Measurements from ENCODE around the gene PRSS33.

Gene PRSS33

DNA sequence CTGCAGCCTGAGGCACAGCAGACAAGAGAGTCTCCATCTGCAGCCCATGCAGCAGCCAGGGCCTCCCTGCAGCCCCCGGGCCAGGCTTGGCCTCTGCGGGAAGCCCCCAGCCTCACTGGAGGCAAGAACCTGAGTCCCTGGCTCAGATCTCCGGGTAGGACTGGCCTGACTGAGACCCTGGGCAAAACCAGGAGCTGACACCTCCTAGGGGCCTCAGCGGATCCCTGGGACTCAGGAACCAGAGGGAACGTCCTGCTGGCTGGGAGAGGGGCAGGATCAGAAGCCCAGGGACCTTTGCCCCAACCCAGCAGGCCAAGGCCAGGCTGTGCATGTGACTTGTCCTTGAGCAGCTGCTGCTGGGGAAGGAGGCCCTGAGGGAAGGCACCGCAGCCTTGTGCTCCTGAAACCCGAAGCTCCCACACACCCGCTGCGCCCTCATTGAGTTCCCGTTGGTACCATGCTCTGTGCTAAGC is 28.0 kb upstream of the PRSS33 start:
- Histone ChIP-seq H3K4me1 (ENCODE audit: control insufficient read depth, low read depth, low read length) (no peaks in the 10 kb centered on the region), H3K27me3 (ENCODE audit: insufficient read depth, low read length, poor library complexity) (no peaks in the 10 kb centered on the region)
- no CpG with 5 or more reads among the region's 10 CpGs for WGBS (ENCODE audit: extremely low coverage, insufficient coverage, low lambda C conversion rate)

DNA sequence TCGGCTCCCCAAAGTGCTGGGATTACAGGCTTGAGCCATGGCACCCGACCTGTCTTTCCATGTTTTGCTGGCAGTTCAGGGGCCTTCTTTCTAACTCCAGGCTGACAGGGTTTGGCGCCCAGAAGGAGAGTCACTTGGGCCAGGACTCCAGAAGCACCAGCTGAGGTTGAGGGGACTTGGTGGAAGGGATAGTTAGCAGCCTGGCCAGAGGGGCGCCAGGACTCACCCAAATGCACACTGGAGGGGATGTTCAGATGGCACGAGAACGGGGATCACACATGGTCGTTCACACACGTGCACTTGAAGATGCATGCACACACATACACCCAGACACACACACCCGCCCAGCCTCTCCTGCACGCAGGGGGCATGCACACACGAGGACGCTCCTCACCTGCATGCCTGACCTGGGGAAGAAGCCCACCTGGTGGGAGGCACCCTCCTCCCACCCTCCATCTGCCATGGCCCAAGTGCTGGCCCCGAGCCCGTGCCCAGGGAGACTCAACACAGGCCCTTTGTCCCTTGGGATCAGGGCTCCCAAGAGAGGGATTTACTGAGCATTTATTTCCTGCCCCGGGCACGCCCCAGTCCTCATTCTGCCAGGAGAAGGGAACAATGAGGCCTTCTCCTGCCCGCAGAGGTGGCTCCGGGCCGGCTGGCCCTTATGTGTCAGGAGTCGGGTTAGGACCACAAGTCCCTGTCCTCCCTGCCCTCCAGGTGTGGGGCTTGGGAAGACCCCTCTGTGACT is 27.4 kb upstream of the PRSS33 start:
- Histone ChIP-seq H3K56ac (ENCODE audit: low read length) (no peak overlapping the region), H3K23ac (ENCODE audit: low read length) (no peak overlapping the region), H3K4me3 (ENCODE audit: low read length) (no peak overlapping the region), H3K4me1 (ENCODE audit: control insufficient read depth, low read depth, low read length) (no peaks in the 10 kb centered on the region), H2BK120ac (ENCODE audit: low read depth, low read length) (no peak overlapping the region), H3K9ac (ENCODE audit: low read length) (no peak overlapping the region), H2AK5ac (ENCODE audit: low read length) (no peak overlapping the region), H3K4ac (ENCODE audit: low read depth, low read length) (no peak overlapping the region), H3K27ac (ENCODE audit: low read depth, low read length) (no peak overlapping the region), H4K8ac (ENCODE audit: low read depth, low read length) (no peak overlapping the region), H3K36me3 (ENCODE audit: control insufficient read depth, insufficient read depth, low read length) (no peaks in the 10 kb centered on the region), H3K18ac (ENCODE audit: low read length) (no peak overlapping the region), H3K27me3 (ENCODE audit: insufficient read depth, low read length, poor library complexity) (no peaks in the 10 kb centered on the region), H2BK15ac (replicated peaks; ENCODE audit: low read depth) (no peak overlapping the region), H4K5ac (ENCODE audit: low read length) (no peak overlapping the region), H3K79me1 (ENCODE audit: low read length) (no peaks in the 10 kb centered on the region), H2BK5ac (ENCODE audit: low read length) (no peak overlapping the region), H3K4me2 (ENCODE audit: low read length) (no peak overlapping the region), H3K79me2 (ENCODE audit: control insufficient read depth, insufficient read depth, low read length) (no peaks in the 10 kb centered on the region)
- WGBS (ENCODE audit: extremely low coverage, insufficient coverage, low lambda C conversion rate): no CpG with 5 or more reads among the region's 20 CpGs
- no peak for DNase-seq

More for the DNA sequence above, 28.0 kb upstream of the PRSS33 start:
- H3K4me3 ChIP-seq (ENCODE audit: low read length): no peak overlapping the region
- H3K18ac ChIP-seq (ENCODE audit: low read length): no peak overlapping the region
- no peak overlapping the region for H3K9ac ChIP-seq (ENCODE audit: low read length)
- no peak overlapping the region for H4K5ac ChIP-seq (ENCODE audit: low read length)
- no peak overlapping the region for H2AK5ac ChIP-seq (ENCODE audit: low read length)
- H3K56ac ChIP-seq (ENCODE audit: low read length): no peak overlapping the region
- no peak overlapping the region for H3K23ac ChIP-seq (ENCODE audit: low read length)
- no peak overlapping the region for H3K27ac ChIP-seq (ENCODE audit: low read depth, low read length)
- H3K36me3 ChIP-seq (ENCODE audit: control insufficient read depth, insufficient read depth, low read length): no peaks in the 10 kb centered on the region
- H4K8ac ChIP-seq (ENCODE audit: low read depth, low read length): no peak overlapping the region
- DNase-seq: no peak
- no peak overlapping the region for H3K4ac ChIP-seq (ENCODE audit: low read depth, low read length)
- no peak overlapping the region for H2BK5ac ChIP-seq (ENCODE audit: low read length)
- no peak overlapping the region for H2BK15ac ChIP-seq (replicated peaks; ENCODE audit: low read depth)
- H3K4me2 ChIP-seq (ENCODE audit: low read length): no peak overlapping the region
- H3K79me2 ChIP-seq (ENCODE audit: control insufficient read depth, insufficient read depth, low read length): no peaks in the 10 kb centered on the region
- H3K79me1 ChIP-seq (ENCODE audit: low read length): no peaks in the 10 kb centered on the region
- H2BK120ac ChIP-seq (ENCODE audit: low read depth, low read length): no peak overlapping the region

DNA sequence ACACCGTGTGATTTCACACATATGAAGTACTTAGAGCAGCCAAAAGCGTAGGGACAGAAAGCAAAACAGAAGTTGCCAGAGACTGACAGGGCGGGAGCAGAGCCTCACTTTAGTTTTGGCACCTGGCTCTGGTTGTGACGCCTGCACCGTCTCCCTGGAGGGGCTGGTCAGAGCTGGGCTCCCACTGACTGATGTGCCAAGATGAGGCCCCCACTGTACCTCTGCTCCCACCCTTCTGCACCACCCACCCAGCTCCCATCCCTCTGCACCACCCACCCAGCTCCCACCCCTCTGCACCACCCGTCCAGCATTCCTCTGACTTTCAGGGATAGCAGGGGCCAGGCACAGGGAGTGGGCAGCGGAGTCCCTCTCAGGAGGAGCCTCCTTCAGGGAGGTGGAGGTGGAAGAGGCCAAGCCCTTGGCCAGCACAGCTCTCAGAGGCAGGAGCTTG is 26.4 kb upstream of the PRSS33 start:
- no peaks in the 10 kb centered on the region for H3K27me3 ChIP-seq (ENCODE audit: insufficient read depth, low read length, poor library complexity)
- no peak overlapping the region for H2AK5ac ChIP-seq (ENCODE audit: low read length)
- H3K9ac ChIP-seq (ENCODE audit: low read length): no peak overlapping the region
- H2BK120ac ChIP-seq (ENCODE audit: low read depth, low read length): no peak overlapping the region
- no peak overlapping the region for H2BK15ac ChIP-seq (replicated peaks; ENCODE audit: low read depth)
- no peak overlapping the region for H3K27ac ChIP-seq (ENCODE audit: low read depth, low read length)
- H3K18ac ChIP-seq (ENCODE audit: low read length): no peak overlapping the region
- H3K56ac ChIP-seq (ENCODE audit: low read length): no peak overlapping the region
- no peak overlapping the region for H2BK5ac ChIP-seq (ENCODE audit: low read length)
- WGBS (ENCODE audit: extremely low coverage, insufficient coverage, low lambda C conversion rate): no CpG with 5 or more reads among the region's 7 CpGs
- no peak for DNase-seq
- no peak overlapping the region for H4K5ac ChIP-seq (ENCODE audit: low read length)
- no peak overlapping the region for H3K4ac ChIP-seq (ENCODE audit: low read depth, low read length)
- H3K36me3 ChIP-seq (ENCODE audit: control insufficient read depth, insufficient read depth, low read length): no peaks in the 10 kb centered on the region
- no peak overlapping the region for H3K4me3 ChIP-seq (ENCODE audit: low read length)
- no peak overlapping the region for H4K8ac ChIP-seq (ENCODE audit: low read depth, low read length)
- H3K23ac ChIP-seq (ENCODE audit: low read length): no peak overlapping the region
- no peaks in the 10 kb centered on the region for H3K4me1 ChIP-seq (ENCODE audit: control insufficient read depth, low read depth, low read length)
- no peaks in the 10 kb centered on the region for H3K79me2 ChIP-seq (ENCODE audit: control insufficient read depth, insufficient read depth, low read length)
- H3K79me1 ChIP-seq (ENCODE audit: low read length): no peaks in the 10 kb centered on the region
- H3K4me2 ChIP-seq (ENCODE audit: low read length): no peak overlapping the region

DNA sequence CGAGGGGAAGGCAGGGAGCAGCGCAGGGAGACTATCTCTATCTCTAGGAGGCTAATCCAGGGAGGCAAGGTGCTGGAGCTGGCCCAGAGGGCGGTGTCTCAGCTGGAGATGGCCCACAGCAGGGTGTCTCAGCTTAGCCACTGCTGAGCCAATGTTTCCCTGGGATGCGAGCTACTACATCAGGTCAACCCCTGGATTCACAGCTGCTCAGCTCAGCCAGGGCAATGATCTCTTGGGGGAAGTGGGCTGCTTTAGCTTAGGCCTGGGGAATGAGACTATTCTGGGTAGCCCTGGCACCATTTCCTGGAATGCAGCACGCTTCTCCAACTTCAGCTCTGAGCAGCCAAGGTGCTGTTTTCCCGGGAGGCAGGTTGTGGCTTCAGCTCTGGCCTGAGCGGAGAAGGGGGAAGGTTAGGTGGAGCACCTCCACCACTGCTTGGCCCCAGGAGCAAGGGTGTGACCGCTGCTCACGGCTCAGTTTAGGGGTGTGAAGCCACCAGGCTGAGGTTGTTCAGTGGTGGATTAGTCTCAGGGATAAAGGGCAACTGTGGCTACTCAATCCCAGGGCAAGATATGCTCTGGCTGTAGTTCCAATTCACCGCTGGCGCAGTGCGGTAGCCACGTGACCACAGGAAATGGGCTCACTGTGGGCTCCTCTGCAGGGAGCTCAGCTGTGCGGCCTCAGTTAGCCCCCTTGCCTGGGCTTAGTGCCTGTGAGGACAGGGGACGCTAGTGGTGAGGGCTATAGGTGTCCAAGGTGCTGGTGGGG is 24.5 kb upstream of the PRSS33 start:
- WGBS (ENCODE audit: extremely low coverage, insufficient coverage, low lambda C conversion rate): no CpG with 5 or more reads among the region's 15 CpGs
- no peak for DNase-seq
- H4K5ac ChIP-seq (ENCODE audit: low read length): no peak overlapping the region

DNA sequence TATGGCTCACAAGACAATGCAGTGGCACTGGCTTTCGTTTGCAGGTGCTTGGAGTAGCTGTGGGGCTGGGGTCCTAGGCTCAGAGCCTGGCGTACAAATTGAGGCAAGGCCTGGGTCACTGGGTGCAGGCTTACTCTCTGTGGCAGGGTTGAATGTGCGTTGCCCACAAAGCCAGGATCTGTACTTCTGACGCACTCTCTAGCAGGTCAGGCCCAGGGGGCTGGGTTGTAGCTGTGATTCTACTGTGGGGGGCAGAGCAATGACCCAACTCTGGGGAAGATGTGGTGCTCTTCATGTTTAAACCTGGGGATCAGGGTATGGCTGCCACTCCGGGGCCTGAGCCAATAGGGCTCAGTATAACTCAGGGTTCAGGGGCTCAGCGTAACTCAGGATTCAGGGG is 23.3 kb upstream of the PRSS33 start:
- H3K56ac ChIP-seq (ENCODE audit: low read length): no peak overlapping the region
- H3K23ac ChIP-seq (ENCODE audit: low read length): no peak overlapping the region
- H3K18ac ChIP-seq (ENCODE audit: low read length): no peak overlapping the region
- no peaks in the 10 kb centered on the region for H3K4me1 ChIP-seq (ENCODE audit: control insufficient read depth, low read depth, low read length)
- H4K8ac ChIP-seq (ENCODE audit: low read depth, low read length): no peak overlapping the region
- no peak overlapping the region for H3K4ac ChIP-seq (ENCODE audit: low read depth, low read length)
- no peak overlapping the region for H2BK15ac ChIP-seq (replicated peaks; ENCODE audit: low read depth)
- H3K27ac ChIP-seq (ENCODE audit: low read depth, low read length): no peak overlapping the region
- H3K36me3 ChIP-seq (ENCODE audit: control insufficient read depth, insufficient read depth, low read length): no peaks in the 10 kb centered on the region
- H2BK5ac ChIP-seq (ENCODE audit: low read length): no peak overlapping the region
- H4K5ac ChIP-seq (ENCODE audit: low read length): no peak overlapping the region
- no peak overlapping the region for H2BK120ac ChIP-seq (ENCODE audit: low read depth, low read length)
- H3K4me2 ChIP-seq (ENCODE audit: low read length): no peak overlapping the region
- no peaks in the 10 kb centered on the region for H3K79me1 ChIP-seq (ENCODE audit: low read length)
- H3K79me2 ChIP-seq (ENCODE audit: control insufficient read depth, insufficient read depth, low read length): no peaks in the 10 kb centered on the region
- no CpG with 5 or more reads among the region's 6 CpGs for WGBS (ENCODE audit: extremely low coverage, insufficient coverage, low lambda C conversion rate)
- H3K9ac ChIP-seq (ENCODE audit: low read length): no peak overlapping the region
- no peak overlapping the region for H3K4me3 ChIP-seq (ENCODE audit: low read length)
- DNase-seq: no peak
- no peak overlapping the region for H2AK5ac ChIP-seq (ENCODE audit: low read length)
- H3K27me3 ChIP-seq (ENCODE audit: insufficient read depth, low read length, poor library complexity): no peaks in the 10 kb centered on the region

More for the DNA sequence above, 24.5 kb upstream of the PRSS33 start:
- Histone ChIP-seq H3K56ac (ENCODE audit: low read length) (no peak overlapping the region), H3K4me3 (ENCODE audit: low read length) (no peak overlapping the region), H2BK15ac (replicated peaks; ENCODE audit: low read depth) (no peak overlapping the region), H3K79me1 (ENCODE audit: low read length) (no peaks in the 10 kb centered on the region), H2BK5ac (ENCODE audit: low read length) (no peak overlapping the region), H3K27ac (ENCODE audit: low read depth, low read length) (no peak overlapping the region), H3K79me2 (ENCODE audit: control insufficient read depth, insufficient read depth, low read length) (no peaks in the 10 kb centered on the region), H3K36me3 (ENCODE audit: control insufficient read depth, insufficient read depth, low read length) (no peaks in the 10 kb centered on the region), H2AK5ac (ENCODE audit: low read length) (no peak overlapping the region), H3K18ac (ENCODE audit: low read length) (no peak overlapping the region), H3K4me1 (ENCODE audit: control insufficient read depth, low read depth, low read length) (no peaks in the 10 kb centered on the region), H3K4me2 (ENCODE audit: low read length) (no peak overlapping the region), H2BK120ac (ENCODE audit: low read depth, low read length) (no peak overlapping the region), H4K8ac (ENCODE audit: low read depth, low read length) (no peak overlapping the region), H3K4ac (ENCODE audit: low read depth, low read length) (no peak overlapping the region), H3K23ac (ENCODE audit: low read length) (no peak overlapping the region), H3K9ac (ENCODE audit: low read length) (no peak overlapping the region), H3K27me3 (ENCODE audit: insufficient read depth, low read length, poor library complexity) (no peaks in the 10 kb centered on the region)
